ENCODE results near the gene EXOC3L1.

EXOC3L1 gene

GRCh38 chr16:67177743-67178699, 11.9 kb downstream of the EXOC3L1 start:
- TF ChIP-seq CTCF (conservative IDR thresholded peaks at IDR 0.05) = no peak
- peak overlapping the region; percentile 74 for H3K27ac ChIP-seq

- H3K27ac ChIP-seq = no peak overlapping the region; the same call in 1 of the 2 replicates
- TF ChIP-seq CTCF (conservative IDR thresholded peaks at IDR 0.05) = no peak
These were observed 13.3 kb downstream of the EXOC3L1 start for GRCh38 chr16:67176662-67177061.

GRCh38 chr16:67174706-67175231, 15.2 kb downstream of the EXOC3L1 start:
- H3K27ac ChIP-seq = peak overlapping the region; percentile 82
- TF ChIP-seq CTCF (conservative IDR thresholded peaks at IDR 0.05) = no peak

- peak overlapping the region; percentile 82 for H3K27ac ChIP-seq
- no peak for TF ChIP-seq CTCF (conservative IDR thresholded peaks at IDR 0.05)
These were observed 15.9 kb downstream of the EXOC3L1 start for GRCh38 chr16:67173808-67174705.

- H3K27ac ChIP-seq = peak overlapping the region; percentile 82
- TF ChIP-seq CTCF (conservative IDR thresholded peaks at IDR 0.05) = no peak
These were observed 16.6 kb downstream of the EXOC3L1 start for GRCh38 chr16:67173323-67173722.

GRCh38 chr16:67170949-67171649, 18.8 kb downstream of the EXOC3L1 start:
- no peak for TF ChIP-seq CTCF (conservative IDR thresholded peaks at IDR 0.05)
- H3K27ac ChIP-seq = no peak overlapping the region
